ENCODE data around the gene SLC16A13. TPM values are rescaled to one million over a fixed set of nuclear protein-coding genes. Genes with fewer than 3 reads are reported as not detected.
"Not testable (repeated sequence)": the region's sequence is repeated elsewhere in the genome, so short reads cannot be mapped to it uniquely, and the experiment has no call there.

Gene SLC16A13
- total RNA-seq (3.8 TPM), polyA plus RNA-seq (1 to 10 TPM; 1.1 to 1.9 (median 1.5) TPM)

GRCh38 chr17:7035591-7036368, at the start of gene SLC16A13:
SLC16A13 (plus strand) TSS chr17:7036015; CDS start chr17:7036383, 368 bp downstream.
- Mint-ChIP-seq H3K9me3 (peaks cover 0 to 2% (median 0%) of the 10 kb centered on the region in 7 donors), H3K4me3 (peak within 1 kb of the TSS; percentile 91 to 96 (median 94)), H3K4me1 (peaks cover 0 to 74% (median 36%) of the 10 kb centered on the region in 4 donors), H3K27me3 (peaks cover 5% of the 10 kb centered on the region), H3K36me3 (no peaks in the 10 kb centered on the region), H3K27ac (peak within 1 kb of the TSS; percentile 95 to 99 (median 99))
- Histone ChIP-seq H3K36me3 (ENCODE audit: control insufficient read depth, insufficient read depth, low read length) (no peaks in the 10 kb centered on the region), H3K4me1 (ENCODE audit: control insufficient read depth, insufficient read depth, low read length, poor library complexity, severe bottlenecking) (peaks cover 49% of the 10 kb centered on the region), H3K9me3 (ENCODE audit: control insufficient read depth in 2 of 2, low read length in 2 of 2) (no peaks in the 10 kb centered on the region), H3K27ac (ENCODE audit: insufficient read depth, low read length, poor library complexity, severe bottlenecking) (peak within 1 kb of the TSS; percentile 98), H3K4me3 (ENCODE audit: low read depth, low read length) (peak within 1 kb of the TSS; percentile 85), H3K27me3 (ENCODE audit: control insufficient read depth, insufficient read depth, low read length) (no peaks in the 10 kb centered on the region)
- ATAC-seq (ENCODE audit: low read depth in 2 of 2): peak; percentile 91 to 92
- DNase-seq: peak; percentile 98 to 99 (median 99)

- Mint-ChIP-seq H3K27me3 (no peaks in the 10 kb centered on the region), H3K27ac (no peak overlapping the region), H3K36me3 (peaks cover 5% of the 10 kb centered on the region), H3K9me3 (no peaks in the 10 kb centered on the region), H3K4me1 (peaks cover 0 to 6% (median 4%) of the 10 kb centered on the region in 4 donors), H3K4me3 (no peak overlapping the region)
- Histone ChIP-seq H3K4me1 (ENCODE audit: control insufficient read depth, insufficient read depth, low read length, poor library complexity, severe bottlenecking) (no peaks in the 10 kb centered on the region), H3K9me3 (ENCODE audit: control insufficient read depth in 2 of 2, low read length in 2 of 2) (no peaks in the 10 kb centered on the region), H3K36me3 (ENCODE audit: control insufficient read depth, insufficient read depth, low read length) (no peaks in the 10 kb centered on the region), H3K27me3 (ENCODE audit: control insufficient read depth, insufficient read depth, low read length) (no peaks in the 10 kb centered on the region), H3K27ac (ENCODE audit: insufficient read depth, low read length, poor library complexity, severe bottlenecking) (no peak overlapping the region), H3K4me3 (ENCODE audit: low read depth, low read length) (no peak overlapping the region)
- DNase-seq (no peak), ATAC-seq (ENCODE audit: low read depth in 2 of 2) (no peak)
Observed at GRCh38 chr17:6986676-6987075, 49.1 kb upstream of the SLC16A13 start.

GRCh38 chr17:6989779-6990178, 46.0 kb upstream of the SLC16A13 start:
- DNase-seq: no peak
- ATAC-seq (ENCODE audit: low read depth in 2 of 2): no peak
- no peaks in the 10 kb centered on the region for H3K27me3 ChIP-seq (ENCODE audit: control insufficient read depth, insufficient read depth, low read length)
- Mint-ChIP-seq H3K9me3 (no peaks in the 10 kb centered on the region), H3K36me3 (peaks cover 5% of the 10 kb centered on the region), H3K27me3 (no peaks in the 10 kb centered on the region), H3K27ac (no peak overlapping the region), H3K4me3 (no peak overlapping the region), H3K4me1 (peaks cover 0 to 6% (median 2%) of the 10 kb centered on the region in 4 donors)
- no peaks in the 10 kb centered on the region for H3K36me3 ChIP-seq (ENCODE audit: control insufficient read depth, insufficient read depth, low read length)
- no peak overlapping the region for H3K4me3 ChIP-seq (ENCODE audit: low read depth, low read length)
- H3K9me3 ChIP-seq (ENCODE audit: control insufficient read depth in 2 of 2, low read length in 2 of 2): no peaks in the 10 kb centered on the region
- no peaks in the 10 kb centered on the region for H3K4me1 ChIP-seq (ENCODE audit: control insufficient read depth, insufficient read depth, low read length, poor library complexity, severe bottlenecking)
- no peak overlapping the region for H3K27ac ChIP-seq (ENCODE audit: insufficient read depth, low read length, poor library complexity, severe bottlenecking)

- H3K27me3 ChIP-seq (ENCODE audit: control insufficient read depth, insufficient read depth, low read length); H3K27ac ChIP-seq (ENCODE audit: insufficient read depth, low read length, poor library complexity, severe bottlenecking); H3K9me3 Mint-ChIP-seq; H3K4me1 Mint-ChIP-seq; H3K4me3 ChIP-seq (ENCODE audit: low read depth, low read length); H3K9me3 ChIP-seq (ENCODE audit: control insufficient read depth in 2 of 2, low read length in 2 of 2); H3K4me1 ChIP-seq (ENCODE audit: control insufficient read depth, insufficient read depth, low read length, poor library complexity, severe bottlenecking); ATAC-seq (ENCODE audit: low read depth in 2 of 2); H3K27me3 Mint-ChIP-seq; DNase-seq; H3K4me3 Mint-ChIP-seq: not testable (repeated sequence)
- peaks cover 13% of the 10 kb centered on the region for H3K36me3 ChIP-seq (ENCODE audit: control insufficient read depth, insufficient read depth, low read length)
- Mint-ChIP-seq H3K36me3 (peaks cover 12% of the 10 kb centered on the region), H3K27ac (peak overlapping the region in 1 of 3 donors; percentile 9)
Observed at GRCh38 chr17:6993613-6994056, 42.2 kb upstream of the SLC16A13 start.

- Mint-ChIP-seq H3K36me3 (peaks cover 12% of the 10 kb centered on the region), H3K27ac (peak overlapping the region in 1 of 3 donors; percentile 9), H3K4me3 (no peak overlapping the region), H3K9me3 (no peaks in the 10 kb centered on the region), H3K27me3 (no peaks in the 10 kb centered on the region), H3K4me1 (peaks cover 0 to 8% (median 4%) of the 10 kb centered on the region in 4 donors)
- DNase-seq: no peak
- H3K9me3 ChIP-seq (ENCODE audit: control insufficient read depth in 2 of 2, low read length in 2 of 2): no peaks in the 10 kb centered on the region
- H3K4me1 ChIP-seq (ENCODE audit: control insufficient read depth, insufficient read depth, low read length, poor library complexity, severe bottlenecking): no peaks in the 10 kb centered on the region
- no peak overlapping the region for H3K4me3 ChIP-seq (ENCODE audit: low read depth, low read length)
- peaks cover 18% of the 10 kb centered on the region for H3K36me3 ChIP-seq (ENCODE audit: control insufficient read depth, insufficient read depth, low read length)
- no peak for ATAC-seq (ENCODE audit: low read depth in 2 of 2)
- H3K27ac ChIP-seq (ENCODE audit: insufficient read depth, low read length, poor library complexity, severe bottlenecking): no peak overlapping the region
- no peaks in the 10 kb centered on the region for H3K27me3 ChIP-seq (ENCODE audit: control insufficient read depth, insufficient read depth, low read length)
Observed at GRCh38 chr17:6994118-6994598, 41.7 kb upstream of the SLC16A13 start.

- no peaks in the 10 kb centered on the region for H3K27me3 ChIP-seq (ENCODE audit: control insufficient read depth, insufficient read depth, low read length)
- H3K36me3 ChIP-seq (ENCODE audit: control insufficient read depth, insufficient read depth, low read length): peaks cover 24% of the 10 kb centered on the region
- Mint-ChIP-seq H3K36me3 (peaks cover 18% of the 10 kb centered on the region), H3K27ac (peak overlapping the region in 1 of 3 donors; percentile 13), H3K27me3 (no peaks in the 10 kb centered on the region), H3K4me1 (peaks cover 0 to 9% (median 4%) of the 10 kb centered on the region in 4 donors), H3K9me3 (peaks cover 0 to 1% (median 0%) of the 10 kb centered on the region in 7 donors), H3K4me3 (no peak overlapping the region)
- ATAC-seq (ENCODE audit: low read depth in 2 of 2) (no peak), DNase-seq (no peak)
- H3K9me3 ChIP-seq (ENCODE audit: control insufficient read depth in 2 of 2, low read length in 2 of 2): no peaks in the 10 kb centered on the region
- H3K4me1 ChIP-seq (ENCODE audit: control insufficient read depth, insufficient read depth, low read length, poor library complexity, severe bottlenecking): no peaks in the 10 kb centered on the region
- no peak overlapping the region for H3K27ac ChIP-seq (ENCODE audit: insufficient read depth, low read length, poor library complexity, severe bottlenecking)
- H3K4me3 ChIP-seq (ENCODE audit: low read depth, low read length): no peak overlapping the region
Observed at GRCh38 chr17:6994666-6995256, 41.1 kb upstream of the SLC16A13 start.

GRCh38 chr17:6995500-6996255, 40.1 kb upstream of the SLC16A13 start, which contains the start of gene ALOX12:
ALOX12 (plus strand) TSS chr17:6996049; CDS start chr17:6996118, 69 bp downstream.
- Histone ChIP-seq H3K4me1 (ENCODE audit: control insufficient read depth, insufficient read depth, low read length, poor library complexity, severe bottlenecking) (no peaks in the 10 kb centered on the region), H3K4me3 (ENCODE audit: low read depth, low read length) (no peak within 1 kb of the TSS), H3K36me3 (ENCODE audit: control insufficient read depth, insufficient read depth, low read length) (peaks cover 30% of the 10 kb centered on the region), H3K9me3 (ENCODE audit: control insufficient read depth in 2 of 2, low read length in 2 of 2) (no peaks in the 10 kb centered on the region), H3K27ac (ENCODE audit: insufficient read depth, low read length, poor library complexity, severe bottlenecking) (no peak within 1 kb of the TSS), H3K27me3 (ENCODE audit: control insufficient read depth, insufficient read depth, low read length) (no peaks in the 10 kb centered on the region)
- no peak for ATAC-seq (ENCODE audit: low read depth in 2 of 2)
- Mint-ChIP-seq H3K4me3 (no peak within 1 kb of the TSS), H3K9me3 (peaks cover 0 to 1% (median 0%) of the 10 kb centered on the region in 7 donors), H3K27me3 (no peaks in the 10 kb centered on the region), H3K36me3 (peaks cover 19% of the 10 kb centered on the region), H3K27ac (peak within 1 kb of the TSS in 1 of 3 donors; percentile 13), H3K4me1 (peaks cover 0 to 10% (median 4%) of the 10 kb centered on the region in 4 donors)
- DNase-seq: no peak
